ENCODE data around the gene ALPI. TPM values are rescaled to one million over a fixed set of nuclear protein-coding genes. Genes with fewer than 3 reads are reported as not detected.

ALPI gene
- total RNA-seq, 1 donor from 2014 or later, result not detected

DNA sequence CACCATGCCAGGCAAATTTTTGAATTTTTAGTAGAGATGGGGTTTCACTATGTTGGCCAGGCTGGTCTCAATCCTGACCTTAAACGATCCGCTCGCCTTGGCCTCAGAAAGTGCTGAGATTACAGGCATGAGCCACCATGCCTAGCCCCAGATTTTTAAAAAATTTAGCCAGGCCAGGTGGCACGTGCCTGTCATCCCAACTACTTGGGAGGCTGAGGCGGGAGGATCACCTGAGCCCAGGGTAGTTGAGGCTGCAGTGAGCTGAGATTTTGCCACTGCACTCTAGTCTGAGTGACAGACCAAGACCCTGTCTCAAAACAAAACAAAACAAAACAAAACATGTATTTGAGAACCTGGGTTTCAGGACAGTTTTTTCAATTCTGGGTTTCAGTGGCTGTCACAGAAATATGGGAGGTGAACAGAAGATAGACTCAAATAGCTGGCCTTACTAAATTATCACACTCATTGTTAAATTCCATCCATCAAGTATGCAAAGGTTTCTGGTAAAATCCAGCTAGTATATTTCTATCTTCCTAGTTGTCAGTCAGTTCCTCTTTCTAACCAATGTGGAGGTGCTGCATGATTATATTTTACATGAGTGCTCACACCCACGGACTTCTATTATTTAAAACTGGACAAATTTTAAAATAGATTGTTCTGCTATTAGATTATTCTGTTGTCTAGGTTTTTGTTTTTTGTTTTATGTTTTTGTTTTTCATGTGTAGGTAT is 43.9 kb upstream of the ALPI start:
- Histone ChIP-seq H3K4me1 (no peaks in the 10 kb centered on the region), H3K36me3 (no peaks in the 10 kb centered on the region), H3K9me3 (no peaks in the 10 kb centered on the region), H3K27me3 (no peaks in the 10 kb centered on the region), H3K4me3 (no peak overlapping the region), H3K27ac (no peak overlapping the region)
- TF ChIP-seq POLR2AphosphoS5 (IDR thresholded peaks at IDR 0.05; ENCODE audit: insufficient read depth in 1 of 2, low read depth in 1 of 2), result no peak
- no peak for TF ChIP-seq POLR2A (IDR thresholded peaks at IDR 0.05)
- TF ChIP-seq, protein P1, sequence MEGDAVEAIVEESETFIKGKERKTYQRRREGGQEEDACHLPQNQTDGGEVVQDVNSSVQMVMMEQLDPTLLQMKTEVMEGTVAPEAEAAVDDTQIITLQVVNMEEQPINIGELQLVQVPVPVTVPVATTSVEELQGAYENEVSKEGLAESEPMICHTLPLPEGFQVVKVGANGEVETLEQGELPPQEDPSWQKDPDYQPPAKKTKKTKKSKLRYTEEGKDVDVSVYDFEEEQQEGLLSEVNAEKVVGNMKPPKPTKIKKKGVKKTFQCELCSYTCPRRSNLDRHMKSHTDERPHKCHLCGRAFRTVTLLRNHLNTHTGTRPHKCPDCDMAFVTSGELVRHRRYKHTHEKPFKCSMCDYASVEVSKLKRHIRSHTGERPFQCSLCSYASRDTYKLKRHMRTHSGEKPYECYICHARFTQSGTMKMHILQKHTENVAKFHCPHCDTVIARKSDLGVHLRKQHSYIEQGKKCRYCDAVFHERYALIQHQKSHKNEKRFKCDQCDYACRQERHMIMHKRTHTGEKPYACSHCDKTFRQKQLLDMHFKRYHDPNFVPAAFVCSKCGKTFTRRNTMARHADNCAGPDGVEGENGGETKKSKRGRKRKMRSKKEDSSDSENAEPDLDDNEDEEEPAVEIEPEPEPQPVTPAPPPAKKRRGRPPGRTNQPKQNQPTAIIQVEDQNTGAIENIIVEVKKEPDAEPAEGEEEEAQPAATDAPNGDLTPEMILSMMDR (IDR thresholded peaks at IDR 0.05), result no peak
- intact Hi-C loops (cut with DNase I), result no loop called here
- DNase-seq (ENCODE audit: extremely low spot score in 2 of 2), result no peak

GRCh38 chr2:232412986-232413385 is 43.0 kb upstream of the ALPI start:
- H3K36me3 ChIP-seq, result no peaks in the 10 kb centered on the region
- intact Hi-C loops (cut with DNase I), result no loop called here
- H3K9me3 ChIP-seq, result no peaks in the 10 kb centered on the region
- no peak for TF ChIP-seq POLR2AphosphoS5 (IDR thresholded peaks at IDR 0.05; ENCODE audit: insufficient read depth in 1 of 2, low read depth in 1 of 2)
- no peak for TF ChIP-seq POLR2A (IDR thresholded peaks at IDR 0.05)
- TF ChIP-seq, protein P1 (IDR thresholded peaks at IDR 0.05), result no peak
- H3K27me3 ChIP-seq, result no peaks in the 10 kb centered on the region
- H3K4me3 ChIP-seq, result no peak overlapping the region
- H3K27ac ChIP-seq, result no peak overlapping the region
- no peaks in the 10 kb centered on the region for H3K4me1 ChIP-seq
- DNase-seq (ENCODE audit: extremely low spot score in 2 of 2), result no peak

GRCh38 chr2:232415138-232415690 is 40.7 kb upstream of the ALPI start:
- H3K27me3 ChIP-seq, result peaks cover 11% of the 10 kb centered on the region
- no peaks in the 10 kb centered on the region for H3K36me3 ChIP-seq
- intact Hi-C loops (cut with DNase I), result no loop called here
- peaks cover 19% of the 10 kb centered on the region for H3K4me1 ChIP-seq
- no peak overlapping the region for H3K4me3 ChIP-seq
- H3K9me3 ChIP-seq, result no peaks in the 10 kb centered on the region
- no peak overlapping the region for H3K27ac ChIP-seq
- TF ChIP-seq, protein P1 (IDR thresholded peaks at IDR 0.05), result no peak
- no peak for TF ChIP-seq POLR2A (IDR thresholded peaks at IDR 0.05)
- no peak for TF ChIP-seq POLR2AphosphoS5 (IDR thresholded peaks at IDR 0.05; ENCODE audit: insufficient read depth in 1 of 2, low read depth in 1 of 2)
- DNase-seq (ENCODE audit: extremely low spot score in 2 of 2), result no peak

DNA sequence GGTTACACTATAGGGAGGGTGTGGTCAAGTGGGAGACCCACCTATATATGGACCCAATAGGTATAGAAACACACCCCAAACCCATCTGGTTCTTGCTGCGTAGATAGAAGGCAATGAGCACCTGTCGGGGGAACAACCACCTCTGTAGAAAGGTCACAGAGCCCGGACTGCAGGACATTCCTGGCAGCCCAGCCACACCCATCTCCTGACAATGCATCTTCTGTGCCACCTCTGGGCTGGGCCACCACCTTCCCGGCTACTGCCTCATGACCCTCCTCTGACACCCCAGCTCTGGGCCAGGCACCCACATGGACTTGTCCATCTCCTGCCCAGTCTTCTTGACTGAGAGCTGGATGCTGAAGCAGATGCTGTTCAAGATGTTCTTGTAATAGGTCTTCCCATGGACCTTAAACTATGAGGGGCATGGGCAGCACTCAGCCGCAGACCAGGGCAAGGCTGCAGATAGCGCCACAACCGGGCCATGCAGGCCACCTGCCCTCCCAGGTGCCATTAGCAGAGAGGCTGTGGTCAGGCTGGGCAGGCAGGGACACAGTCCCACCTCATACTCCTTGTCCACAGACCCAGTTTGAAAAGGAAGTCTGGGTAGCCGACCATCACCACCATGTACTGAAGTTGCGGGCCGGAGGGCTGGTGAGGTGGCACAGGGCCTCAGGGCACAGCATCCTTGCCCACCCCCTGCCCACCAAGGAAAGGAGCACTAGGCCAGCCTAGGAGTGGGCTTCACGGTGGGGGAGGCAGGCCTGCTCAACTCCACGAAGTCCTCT is 40.0 kb upstream of the ALPI start:
- TF ChIP-seq, protein P1 (IDR thresholded peaks at IDR 0.05), result no peak
- TF ChIP-seq POLR2AphosphoS5 (IDR thresholded peaks at IDR 0.05; ENCODE audit: insufficient read depth in 1 of 2, low read depth in 1 of 2) (no peak), POLR2A (IDR thresholded peaks at IDR 0.05) (no peak)
- Histone ChIP-seq H3K9me3 (no peaks in the 10 kb centered on the region), H3K4me1 (peaks cover 26% of the 10 kb centered on the region), H3K36me3 (no peaks in the 10 kb centered on the region), H3K4me3 (no peak overlapping the region), H3K27me3 (peaks cover 11% of the 10 kb centered on the region), H3K27ac (no peak overlapping the region)
- intact Hi-C loops (cut with DNase I), result no loop called here
- peak in 1 of 2 donors; percentile 90 for DNase-seq (ENCODE audit: extremely low spot score in 2 of 2)
